ENCODE results near the gene RSPO3.

Gene RSPO3

DNA sequence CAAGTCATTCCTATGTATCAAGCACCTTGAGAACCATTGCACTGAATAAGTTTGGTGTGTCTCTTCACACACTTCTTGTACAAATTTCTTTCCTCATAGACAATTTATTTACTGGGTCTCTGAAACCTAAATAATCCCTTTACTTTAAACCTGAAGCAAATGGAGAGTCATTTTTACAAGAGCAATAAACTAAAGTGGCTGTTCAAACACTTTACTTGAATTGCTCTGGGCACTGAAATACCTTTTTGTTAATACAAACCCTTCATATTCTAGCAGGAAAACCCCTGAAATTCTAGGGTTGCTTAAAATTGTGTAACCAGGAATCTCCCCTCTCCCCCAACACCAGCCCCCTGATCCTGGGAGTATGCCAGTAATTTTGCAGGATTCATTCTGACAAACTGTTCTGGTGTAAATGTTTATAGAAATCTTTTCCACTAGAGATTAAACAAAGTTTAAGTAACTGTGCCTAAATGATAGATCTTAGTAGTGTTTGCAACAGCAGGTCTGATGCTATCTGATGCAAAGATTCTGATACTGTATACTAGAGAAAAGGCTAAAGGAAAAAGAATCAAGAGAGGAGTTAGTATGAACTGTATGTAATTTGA, 13.4 kb downstream of the RSPO3 start:
- peak; percentile 72 for TF ChIP-seq FEZF1 (tag by site-specific recombination; IDR thresholded peaks at IDR 0.05)
- peak; percentile 79 for TF ChIP-seq PRDM6 (tag by site-specific recombination; IDR thresholded peaks at IDR 0.05)
- no peak for TF ChIP-seq ZNF639 (tag by site-specific recombination; IDR thresholded peaks at IDR 0.05)
- Histone ChIP-seq H3K4me1 (ENCODE audit: control insufficient read depth, insufficient read depth, low read length) (peaks cover 9% of the 10 kb centered on the region; the same call in 1 of the 2 replicates), H3K9me3 (ENCODE audit: control insufficient read depth, insufficient read depth, low read depth, low read length) (no peaks in the 10 kb centered on the region), H3K36me3 (ENCODE audit: control insufficient read depth in 2 of 2, insufficient read depth in 1 of 2, low read length in 2 of 2) (no peaks in the 10 kb centered on the region), H3K4me3 (ENCODE audit: low read depth, low read length) (no peak overlapping the region), H3K27ac (ENCODE audit: extremely low read depth, low read depth, low read length) (no peak overlapping the region)
- CTCF ChIA-PET: no interaction called here
- POLR2A ChIA-PET: no interaction called here

GRCh38 chr6:127134136-127134535, 15.7 kb downstream of the RSPO3 start:
- ChIA-PET POLR2A (interaction anchor here (1.8 kb wide), 1 partner anchor 794 kb away, joined by 3 read pairs; the partner anchor contains the start of gene CENPW), CTCF (interaction anchor here (0.7 to 2.0 kb wide), 3 partner anchors 13 to 667 kb away, joined by 3 to 5 read pairs (median 3); no protein-coding TSS in a partner anchor)
- H3K36me3 ChIP-seq (ENCODE audit: control insufficient read depth in 2 of 2, insufficient read depth in 1 of 2, low read length in 2 of 2): no peaks in the 10 kb centered on the region
- peaks cover 9% of the 10 kb centered on the region; the same call in 1 of the 2 replicates for H3K4me1 ChIP-seq (ENCODE audit: control insufficient read depth, insufficient read depth, low read length)
- H3K9me3 ChIP-seq (ENCODE audit: control insufficient read depth, insufficient read depth, low read depth, low read length): no peaks in the 10 kb centered on the region
- H3K4me3 ChIP-seq (ENCODE audit: low read depth, low read length): no peak overlapping the region
- no peak overlapping the region for H3K27ac ChIP-seq (ENCODE audit: extremely low read depth, low read depth, low read length)
- TF ChIP-seq PRDM10 (tag by site-specific recombination; IDR thresholded peaks at IDR 0.05) (no peak), ZNF248 (tag by site-specific recombination; IDR thresholded peaks at IDR 0.05) (no peak), ZNF610 (tag by site-specific recombination; IDR thresholded peaks at IDR 0.05; ENCODE audit: borderline replicate concordance) (no peak), AEBP2 (tag by site-specific recombination; IDR thresholded peaks at IDR 0.05; ENCODE audit: borderline replicate concordance) (no peak)

GRCh38 chr6:127136786-127137185, 18.3 kb downstream of the RSPO3 start:
- ChIA-PET CTCF (no interaction called here), POLR2A (no interaction called here)
- TF ChIP-seq ZBTB10 (tag by site-specific recombination; IDR thresholded peaks at IDR 0.05): no peak
- TF ChIP-seq, protein P1, sequence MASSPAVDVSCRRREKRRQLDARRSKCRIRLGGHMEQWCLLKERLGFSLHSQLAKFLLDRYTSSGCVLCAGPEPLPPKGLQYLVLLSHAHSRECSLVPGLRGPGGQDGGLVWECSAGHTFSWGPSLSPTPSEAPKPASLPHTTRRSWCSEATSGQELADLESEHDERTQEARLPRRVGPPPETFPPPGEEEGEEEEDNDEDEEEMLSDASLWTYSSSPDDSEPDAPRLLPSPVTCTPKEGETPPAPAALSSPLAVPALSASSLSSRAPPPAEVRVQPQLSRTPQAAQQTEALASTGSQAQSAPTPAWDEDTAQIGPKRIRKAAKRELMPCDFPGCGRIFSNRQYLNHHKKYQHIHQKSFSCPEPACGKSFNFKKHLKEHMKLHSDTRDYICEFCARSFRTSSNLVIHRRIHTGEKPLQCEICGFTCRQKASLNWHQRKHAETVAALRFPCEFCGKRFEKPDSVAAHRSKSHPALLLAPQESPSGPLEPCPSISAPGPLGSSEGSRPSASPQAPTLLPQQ (tag by site-specific recombination; IDR thresholded peaks at IDR 0.05): no peak
- no peak for TF ChIP-seq EGR2 (tag by site-specific recombination; IDR thresholded peaks at IDR 0.05; ENCODE audit: low read depth)
- TF ChIP-seq ZNF561 (tag by site-specific recombination; IDR thresholded peaks at IDR 0.05; ENCODE audit: borderline replicate concordance): no peak
- no peak for TF ChIP-seq ZNF354C (tag by site-specific recombination; IDR thresholded peaks at IDR 0.05; ENCODE audit: borderline replicate concordance, low read depth)
- TF ChIP-seq ZBTB48 (tag by site-specific recombination; IDR thresholded peaks at IDR 0.05): no peak
- TF ChIP-seq ZFP37 (tag by site-specific recombination; IDR thresholded peaks at IDR 0.05): no peak
- TF ChIP-seq ZNF621 (tag by site-specific recombination; IDR thresholded peaks at IDR 0.05): no peak
- TF ChIP-seq ZNF837 (tag by site-specific recombination; IDR thresholded peaks at IDR 0.05): no peak
- H3K36me3 ChIP-seq (ENCODE audit: control insufficient read depth in 2 of 2, insufficient read depth in 1 of 2, low read length in 2 of 2): no peaks in the 10 kb centered on the region
- no peak overlapping the region for H3K4me3 ChIP-seq (ENCODE audit: low read depth, low read length)
- no peak overlapping the region for H3K27ac ChIP-seq (ENCODE audit: extremely low read depth, low read depth, low read length)
- peaks cover 3% of the 10 kb centered on the region; the same call in 1 of the 2 replicates for H3K4me1 ChIP-seq (ENCODE audit: control insufficient read depth, insufficient read depth, low read length)
- H3K9me3 ChIP-seq (ENCODE audit: control insufficient read depth, insufficient read depth, low read depth, low read length): no peaks in the 10 kb centered on the region

Data from HEK293 (cell line).